SH-SY5Y (cell line): ENCODE results near the gene ARMS2.

Source experiments
- GATA2 ChIP-seq: IDR thresholded peaks from 2 replicates; pipeline ENCODE4 v1.6.1; 2011; ENCODE audit warnings: mild to moderate bottlenecking, low read depth, low read length
- GATA3 ChIP-seq: IDR thresholded peaks from 2 replicates; pipeline ENCODE4 v1.6.1; 2011; ENCODE audit warnings: low read depth, mild to moderate bottlenecking, low read length, moderate library complexity

- TF ChIP-seq GATA2 (no peak), GATA3 (no peak)
Measured at GRCh38 chr10:122478971-122479370, 24.5 kb downstream of the ARMS2 start.
